H9 (cell line): ENCODE measurements around the gene SDC4. TPM values are rescaled to one million over a fixed set of nuclear protein-coding genes. Genes with fewer than 3 reads are reported as not detected.

Experiments used
- DNase-seq: peaks from one replicate; pipeline ENCODE4 v3.0.0-alpha.2; 2017
- H2AFZ ChIP-seq: one replicate; pipeline ENCODE4 v1.6.1; 2013; ENCODE audit warnings: mild to moderate bottlenecking, low read length, control low read depth, moderate library complexity
- H2AK5ac ChIP-seq: 2 replicates; pipeline ENCODE4 v1.6.1; 2013; ENCODE audit warnings: low read length, control low read depth, mixed read lengths; ENCODE audit not compliant: insufficient read length
- H2BK120ac ChIP-seq: one replicate; pipeline ENCODE4 v1.6.1; 2013; ENCODE audit warnings: low read depth, mild to moderate bottlenecking, low read length, control low read depth, inconsistent platforms; ENCODE audit not compliant: poor library complexity, severe bottlenecking
- H2BK12ac ChIP-seq: 2 replicates; pipeline ENCODE4 v1.6.1; 2013; ENCODE audit warnings: low read length, control low read depth, mixed read lengths, low read depth; ENCODE audit not compliant: insufficient read length
- H2BK15ac ChIP-seq: 2 replicates; pipeline ENCODE4 v1.6.1; 2013; ENCODE audit warnings: low read depth, low read length, control low read depth
- H2BK20ac ChIP-seq: one replicate; pipeline ENCODE4 v1.6.1; 2013; ENCODE audit warnings: low read depth, mild to moderate bottlenecking, low read length, control low read depth, inconsistent platforms; ENCODE audit not compliant: poor library complexity, severe bottlenecking
- H2BK5ac ChIP-seq: 2 replicates; pipeline ENCODE4 v1.6.1; 2013; ENCODE audit warnings: low read length, control low read depth, mixed read lengths; ENCODE audit not compliant: insufficient read length
- H3K14ac ChIP-seq: 2 replicates; pipeline ENCODE4 v1.6.1; 2013; ENCODE audit warnings: low read length, control low read depth; ENCODE audit not compliant: insufficient read depth
- H3K18ac ChIP-seq: 2 replicates; pipeline ENCODE4 v1.6.1; 2013; ENCODE audit warnings: low read depth, mild to moderate bottlenecking, mixed read lengths, low read length, control low read depth; ENCODE audit not compliant: insufficient read length
- H3K23ac ChIP-seq: 2 replicates; pipeline ENCODE4 v1.6.1; 2013; ENCODE audit warnings: low read length, control low read depth, mixed read lengths, low read depth; ENCODE audit not compliant: insufficient read length
- H3K23me2 ChIP-seq: 2 replicates; pipeline ENCODE4 v1.6.1; 2013; ENCODE audit warnings: low read depth, mild to moderate bottlenecking, mixed read lengths, low read length, control low read depth; ENCODE audit not compliant: insufficient read length, poor library complexity, severe bottlenecking
- H3K27ac ChIP-seq: 2 replicates; pipeline ENCODE4 v1.5.1; 2013; ENCODE audit warnings: low read length, control low read depth, mixed read lengths, low read depth; ENCODE audit not compliant: insufficient read length
- H3K27me3 ChIP-seq: 2 replicates; pipeline ENCODE4 v1.6.1; 2013; ENCODE audit warnings: low read length, control low read depth, inconsistent platforms; ENCODE audit not compliant: insufficient read depth
- H3K4ac ChIP-seq: 2 replicates; pipeline ENCODE4 v1.6.1; 2013; ENCODE audit warnings: low read depth, mild to moderate bottlenecking, control low read depth, inconsistent platforms, low read length, moderate library complexity
- H3K4me1 ChIP-seq: 2 replicates; pipeline ENCODE4 v1.6.1; 2013; ENCODE audit warnings: low read length, control low read depth, inconsistent platforms; ENCODE audit not compliant: insufficient read depth
- H3K4me2 ChIP-seq: 2 replicates; pipeline ENCODE4 v1.6.1; 2013; ENCODE audit warnings: low read length, control low read depth, mixed read lengths; ENCODE audit not compliant: insufficient read length, insufficient read depth
- H3K56ac ChIP-seq: 2 replicates; pipeline ENCODE4 v1.6.1; 2013; ENCODE audit warnings: low read depth, mild to moderate bottlenecking, mixed read lengths, low read length, control low read depth; ENCODE audit not compliant: insufficient read length
- H3K79me1 ChIP-seq: 2 replicates; pipeline ENCODE4 v1.6.1; 2013; ENCODE audit warnings: low read depth, mild to moderate bottlenecking, moderate library complexity, low read length, control low read depth, inconsistent platforms; ENCODE audit not compliant: insufficient read depth, poor library complexity, severe bottlenecking
- H3K79me2 ChIP-seq: 2 replicates; pipeline ENCODE4 v1.6.1; 2013; ENCODE audit warnings: low read length, control low read depth, inconsistent platforms; ENCODE audit not compliant: insufficient read depth
- H3K9ac ChIP-seq: 2 replicates; pipeline ENCODE4 v1.6.1; 2013; ENCODE audit warnings: low read length, control low read depth, mixed read lengths; ENCODE audit not compliant: insufficient read length; ENCODE audit errors: extremely low read depth
- H3K9me3 ChIP-seq: one replicate; pipeline ENCODE4 v1.6.1; 2013; ENCODE audit warnings: low read depth, low read length, inconsistent platforms; ENCODE audit not compliant: control insufficient read depth
- H3T11ph ChIP-seq: one replicate; pipeline ENCODE4 v1.6.1; 2013; ENCODE audit warnings: mild to moderate bottlenecking, low read length, control low read depth, inconsistent platforms
- H4K20me1 ChIP-seq: one replicate; pipeline ENCODE4 v1.6.1; 2013; ENCODE audit not compliant: control insufficient read depth, insufficient read length, insufficient read depth
- H4K5ac ChIP-seq: 2 replicates; pipeline ENCODE4 v1.6.1; 2013; ENCODE audit warnings: low read depth, mild to moderate bottlenecking, mixed read lengths, low read length, control low read depth; ENCODE audit not compliant: insufficient read length
- H4K8ac ChIP-seq: replicated peaks from 2 replicates; pipeline ENCODE4 v1.6.1; 2013; ENCODE audit warnings: low read length, control low read depth, mixed read lengths, low read depth; ENCODE audit not compliant: insufficient read length
- H4K91ac ChIP-seq: 2 replicates; pipeline ENCODE4 v1.6.1; 2013; ENCODE audit warnings: low read depth, mild to moderate bottlenecking, moderate library complexity, mixed read lengths, low read length, control low read depth; ENCODE audit not compliant: insufficient read length
- H3K27ac Mint-ChIP-seq, 3 experiments: 2 replicates in 2 of 3; 3 replicates in 1 of 3; pipeline ENCODE4 v1.8.0; 2020 to 2021; ENCODE audit warnings: mixed read lengths in 3 of 3, mild to moderate bottlenecking in 1 of 3, moderate library complexity in 1 of 3
- H3K27me3 Mint-ChIP-seq: 2 replicates; pipeline ENCODE4 v1.8.0; 2021; ENCODE audit warnings: low read depth, mild to moderate bottlenecking, moderate library complexity, mixed read lengths
- H3K36me3 Mint-ChIP-seq, 3 experiments: 2 replicates in 2 of 3; 3 replicates in 1 of 3; pipeline ENCODE4 v1.8.0; 2020 to 2021; ENCODE audit warnings: low read depth in 3 of 3, mixed read lengths in 3 of 3; ENCODE audit not compliant: insufficient read depth in 1 of 3
- H3K4me1 Mint-ChIP-seq, 2 experiments: 2 replicates each; pipeline ENCODE4 v1.8.0; 2020; ENCODE audit warnings: mixed read lengths in 2 of 2
- H3K4me3 Mint-ChIP-seq, 2 experiments: 2 replicates in 1 of 2; 3 replicates in 1 of 2; pipeline ENCODE4 v1.8.0; 2020 to 2021; ENCODE audit warnings: mild to moderate bottlenecking in 2 of 2, mixed read lengths in 2 of 2, moderate library complexity in 1 of 2
- H3K9me3 Mint-ChIP-seq, 2 experiments: 2 replicates in 1 of 2; 3 replicates in 1 of 2; pipeline ENCODE4 v1.8.0; 2020; ENCODE audit warnings: mild to moderate bottlenecking in 2 of 2, mixed read lengths in 2 of 2, moderate library complexity in 1 of 2
- WGBS: extraction: QIAGEN DNeasy Blood & Tissue Kit; methylation state at CpG from one replicate; pipeline ENCODE4 v1.1.7; 2013; ENCODE audit warnings: missing lambda C conversion rate, low lambda C conversion rate, mixed read lengths; ENCODE audit not compliant: insufficient read length; ENCODE audit errors: extremely low coverage; 5-methylcytosine and 5-hydroxymethylcytosine counted together
- total RNA-seq: library from RNA; stranded (reverse); gene quantifications from 2 replicates; pipeline ENCODE4 v1.2.1, GENCODE V29; 2021
- TF ChIP-seq, protein P1 (sequence below): fragments of 200-600 bp; sonication (generic); conservative IDR thresholded peaks from 3 replicates; pipeline ENCODE4 v1.8.0; 2021; ENCODE audit warnings: antibody characterized with exemption, mild to moderate bottlenecking

The SDC4 gene
- total RNA-seq, 1 experiment from 2014 or later: 50.7 TPM

DNA sequence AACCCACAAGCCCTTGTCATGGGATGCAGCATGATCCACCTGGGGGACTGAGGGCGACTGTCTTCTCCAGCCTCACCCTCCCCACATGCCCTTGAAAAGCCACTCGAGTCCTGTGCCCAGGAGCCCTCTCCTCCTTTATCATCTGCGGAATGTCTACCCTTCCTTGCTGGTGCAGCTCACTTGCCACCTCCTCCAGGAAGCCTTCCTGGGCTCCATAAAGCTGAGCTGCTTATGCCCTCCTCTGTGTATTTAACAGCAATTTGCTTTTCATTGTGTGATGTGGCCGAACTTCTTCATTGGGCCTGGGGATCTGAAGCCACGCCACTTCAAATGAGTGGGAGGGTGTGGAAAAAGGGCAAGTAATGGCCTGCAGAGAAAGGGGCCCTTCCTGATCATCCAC is 59.4 kb downstream of the SDC4 start:
- Histone ChIP-seq H2BK120ac (no peak overlapping the region), H3K23me2 (peaks cover 7% of the 10 kb centered on the region), H2BK15ac (no peak overlapping the region), H2AK5ac (no peak overlapping the region), H3K79me1 (no peaks in the 10 kb centered on the region), H3K23ac (no peak overlapping the region), H3K79me2 (no peaks in the 10 kb centered on the region), H2BK12ac (no peak overlapping the region), H3K4me1 (peaks cover 2% of the 10 kb centered on the region; the same call in 1 of the 2 replicates), H2BK5ac (no peak overlapping the region), H3K9me3 (no peaks in the 10 kb centered on the region), H4K20me1 (no peaks in the 10 kb centered on the region), H3K18ac (no peak overlapping the region), H3K4me2 (no peak overlapping the region), H3K9ac (no peak overlapping the region), H3K27me3 (peaks cover 5% of the 10 kb centered on the region; the same call in 1 of the 2 replicates), H3K4ac (no peak overlapping the region), H2BK20ac (no peak overlapping the region), H2AFZ (no peak overlapping the region), H3K27ac (no peak overlapping the region), H3K14ac (no peak overlapping the region), H3T11ph (no peak overlapping the region), H4K91ac (no peak overlapping the region), H3K56ac (no peak overlapping the region), H4K8ac (no peak overlapping the region), H4K5ac (no peak overlapping the region)
- Mint-ChIP-seq H3K27me3 (peaks cover 43% of the 10 kb centered on the region), H3K27ac (no peak overlapping the region), H3K36me3 (peaks cover 0 to 1% (median under 1%) of the 10 kb centered on the region in 3 experiments; a peak in 3 of 7 replicates), H3K4me1 (peaks cover 12 to 13% of the 10 kb centered on the region in 2 experiments), H3K9me3 (peaks cover 1% of the 10 kb centered on the region in 2 experiments), H3K4me3 (no peak overlapping the region)
- WGBS: no CpG with 5 or more reads among the region's 5 CpGs
- TF ChIP-seq, protein P1, sequence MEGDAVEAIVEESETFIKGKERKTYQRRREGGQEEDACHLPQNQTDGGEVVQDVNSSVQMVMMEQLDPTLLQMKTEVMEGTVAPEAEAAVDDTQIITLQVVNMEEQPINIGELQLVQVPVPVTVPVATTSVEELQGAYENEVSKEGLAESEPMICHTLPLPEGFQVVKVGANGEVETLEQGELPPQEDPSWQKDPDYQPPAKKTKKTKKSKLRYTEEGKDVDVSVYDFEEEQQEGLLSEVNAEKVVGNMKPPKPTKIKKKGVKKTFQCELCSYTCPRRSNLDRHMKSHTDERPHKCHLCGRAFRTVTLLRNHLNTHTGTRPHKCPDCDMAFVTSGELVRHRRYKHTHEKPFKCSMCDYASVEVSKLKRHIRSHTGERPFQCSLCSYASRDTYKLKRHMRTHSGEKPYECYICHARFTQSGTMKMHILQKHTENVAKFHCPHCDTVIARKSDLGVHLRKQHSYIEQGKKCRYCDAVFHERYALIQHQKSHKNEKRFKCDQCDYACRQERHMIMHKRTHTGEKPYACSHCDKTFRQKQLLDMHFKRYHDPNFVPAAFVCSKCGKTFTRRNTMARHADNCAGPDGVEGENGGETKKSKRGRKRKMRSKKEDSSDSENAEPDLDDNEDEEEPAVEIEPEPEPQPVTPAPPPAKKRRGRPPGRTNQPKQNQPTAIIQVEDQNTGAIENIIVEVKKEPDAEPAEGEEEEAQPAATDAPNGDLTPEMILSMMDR: no peak
- DNase-seq: no peak
